Neural progenitor cell (in vitro differentiated cells): Measurements from ENCODE around the gene DGKD.

Experiments
- CTCF ChIP-seq: fragments of 200-600 bp; sonication (generic); IDR thresholded peaks from 2 replicates; pipeline ENCODE4 v1.5.1; 2017; ENCODE audit warnings: antibody characterized with exemption, mild to moderate bottlenecking
- EZH2phosphoT487 ChIP-seq: fragments of 200-600 bp; sonication (generic); IDR thresholded peaks from 2 replicates; pipeline ENCODE4 v1.6.1; 2017; ENCODE audit warnings: antibody characterized with exemption

GRCh38 chr2:233360771-233361176 lies 6.5 kb downstream of the DGKD start:
- TF ChIP-seq EZH2phosphoT487, result no peak
- no peak for TF ChIP-seq CTCF
